GM21576 (cell line): ENCODE data around the gene PTRH2.
"Not testable (repeated sequence)": the region's sequence is repeated elsewhere in the genome, so short reads cannot be mapped to it uniquely, and the experiment has no call there.

Experiments
- ATAC-seq: cut with Tn5 transposase; IDR thresholded peaks from one replicate; pipeline ENCODE4 v1.9.1; 2021; ENCODE audit warnings: mild to moderate bottlenecking, moderate library complexity; ENCODE audit not compliant: unreplicated experiment

PTRH2 gene

DNA sequence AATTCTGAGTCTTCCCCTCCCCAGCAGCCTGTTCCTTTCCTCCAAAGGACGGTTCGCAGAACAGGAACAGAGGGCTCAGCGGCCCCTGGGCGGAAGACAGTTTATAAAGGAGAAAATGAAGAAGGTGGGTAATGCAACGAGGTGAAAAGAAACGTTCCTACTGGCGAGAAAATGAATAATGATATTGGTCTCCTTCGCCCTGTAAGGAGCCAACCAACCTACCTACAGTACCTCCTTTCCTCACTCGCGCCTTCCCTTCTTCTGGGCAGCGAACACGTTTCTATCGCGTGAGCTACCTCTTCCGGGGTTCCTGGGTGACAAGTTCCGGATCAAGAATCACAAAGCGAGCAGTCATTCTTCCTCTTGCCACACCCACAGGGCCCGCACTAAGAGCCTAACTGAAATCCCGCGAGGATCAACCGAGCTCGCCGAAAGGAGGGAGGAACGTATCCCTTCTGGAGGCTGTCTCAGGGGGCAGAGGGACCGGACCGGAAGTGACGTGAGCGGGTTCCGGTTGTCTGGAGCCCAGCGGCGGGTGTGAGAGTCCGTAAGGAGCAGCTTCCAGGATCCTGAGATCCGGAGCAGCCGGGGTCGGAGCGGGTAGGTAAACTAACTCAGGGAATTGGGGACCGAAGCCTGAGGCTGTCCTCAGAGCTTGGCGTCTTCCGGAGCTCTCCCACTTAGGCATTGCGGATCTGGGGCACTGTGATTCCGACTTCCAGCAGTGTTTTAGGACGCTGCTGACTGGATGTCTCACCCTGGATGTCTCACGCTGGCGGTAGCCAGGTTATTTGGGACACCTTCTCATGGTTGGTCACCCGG lies at the start of gene PTRH2, which contains the start of gene VMP1:
TSS of gene PTRH2 (minus strand) at position 282 of the 822 bp plus-strand sequence. CDS start 9,452 bp downstream, outside the sequence.
TSS of gene VMP1 (plus strand) at position 506 of the 822 bp plus-strand sequence. CDS start 23,793 bp downstream, outside the sequence.
- ATAC-seq = peak; percentile 96

DNA sequence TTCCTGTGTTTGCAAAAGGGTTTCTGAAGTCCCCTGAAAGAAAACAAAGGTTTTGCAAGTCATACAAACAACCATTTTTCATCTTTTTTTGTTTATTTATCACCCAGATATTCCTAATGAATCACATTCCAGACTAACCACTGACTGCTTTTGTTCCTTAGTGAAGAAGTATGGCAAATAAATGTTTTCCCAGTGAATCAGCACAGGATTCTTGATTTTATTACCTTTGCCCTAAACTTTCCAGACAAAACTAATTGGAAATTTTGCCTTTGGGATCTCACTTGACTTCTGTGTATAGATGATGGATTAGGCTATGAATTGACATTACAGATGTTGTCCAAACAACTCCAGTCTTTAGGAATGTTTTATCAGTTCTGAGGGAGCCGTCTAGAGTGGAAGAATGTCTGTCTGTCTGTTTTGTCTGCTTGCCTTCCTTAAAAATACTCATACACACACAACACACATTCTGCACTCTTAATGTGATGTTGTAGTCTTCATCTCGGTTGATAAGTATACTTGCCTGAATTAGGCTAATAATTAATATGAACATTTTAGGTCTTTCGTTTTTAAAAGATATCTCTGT lies 49.1 kb upstream of the PTRH2 start:
- no peak for ATAC-seq

DNA sequence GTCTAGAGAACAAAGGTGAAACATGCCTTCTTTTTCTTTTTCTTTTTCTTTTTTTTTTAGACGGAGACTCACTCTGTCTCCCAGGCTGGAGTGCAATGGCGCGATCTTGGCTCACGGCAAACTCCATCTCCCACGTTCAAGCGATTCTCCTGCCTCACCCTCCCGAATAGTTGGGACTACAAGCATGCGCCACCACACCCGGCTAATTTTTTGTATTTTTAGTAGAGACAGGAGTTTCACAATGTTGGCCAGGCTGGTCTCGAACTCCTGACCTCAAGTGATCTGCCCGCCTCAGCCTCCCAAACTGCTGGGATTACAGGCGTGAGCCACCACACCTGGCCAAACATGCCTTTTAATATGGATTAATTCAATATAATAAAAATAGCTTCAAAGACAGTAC lies 47.8 kb upstream of the PTRH2 start:
- ATAC-seq = not testable (repeated sequence)

DNA sequence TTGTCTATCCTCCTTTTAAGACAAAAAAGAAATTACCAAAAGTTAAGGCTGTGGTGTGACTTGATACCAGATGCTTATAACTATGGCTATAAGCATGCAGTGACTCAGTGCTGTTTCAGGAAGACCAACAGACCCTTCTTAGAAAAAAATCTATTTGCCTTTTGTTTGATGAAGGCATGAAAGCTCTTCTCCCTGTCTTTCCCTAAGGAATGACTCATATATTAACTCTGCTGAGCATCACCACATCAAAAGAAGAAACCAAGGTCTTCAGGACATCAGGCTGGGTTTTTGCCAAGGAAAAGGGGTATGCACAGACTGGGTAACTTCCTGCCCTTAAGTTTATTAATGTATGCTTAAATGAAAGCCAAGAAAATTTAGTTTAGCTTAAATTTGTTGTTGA lies 47.3 kb upstream of the PTRH2 start:
- ATAC-seq = no peak

DNA sequence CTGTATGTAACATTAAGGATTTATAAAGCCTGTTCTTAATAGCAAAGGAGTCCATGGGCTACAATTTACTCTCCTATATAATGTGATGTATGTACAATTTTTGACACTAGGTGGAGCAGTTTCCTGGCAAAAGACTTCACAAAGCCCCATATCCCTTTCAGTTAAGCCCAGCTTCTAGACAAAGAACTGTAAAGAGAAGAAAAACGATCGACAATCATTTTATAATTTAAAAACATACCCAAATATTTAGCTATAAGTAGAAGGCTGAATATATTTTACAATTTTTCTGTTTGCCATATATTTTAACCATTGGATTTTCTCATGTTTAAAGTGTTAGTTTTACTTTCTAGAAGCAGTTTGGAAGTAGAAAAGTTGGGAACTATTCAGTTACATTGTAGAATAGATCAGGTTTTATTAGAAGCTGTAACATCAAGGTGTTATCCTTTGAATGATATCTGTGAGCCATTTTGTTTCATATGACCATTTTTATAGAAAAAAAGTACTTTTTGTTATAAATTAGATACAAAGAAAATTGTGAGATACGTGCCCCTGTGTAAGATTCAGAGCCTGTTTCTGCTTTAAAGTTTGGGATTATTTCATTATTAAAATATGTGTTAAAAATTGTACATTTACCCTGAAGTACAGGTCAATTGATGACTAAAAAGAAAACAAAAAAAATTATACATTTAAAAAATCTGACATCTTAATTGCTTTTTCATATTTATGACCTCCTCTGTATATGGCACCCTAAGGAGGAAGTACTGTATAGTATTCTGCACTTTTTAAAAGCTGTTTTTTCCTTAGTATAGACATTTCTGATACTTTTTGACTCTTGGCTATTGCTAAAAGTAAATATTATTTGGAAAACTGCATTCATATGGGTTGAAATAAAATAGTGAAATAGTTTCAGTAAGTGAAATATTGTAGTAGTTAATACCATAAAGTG lies 46.6 kb upstream of the PTRH2 start:
- ATAC-seq = peak; percentile 55

DNA sequence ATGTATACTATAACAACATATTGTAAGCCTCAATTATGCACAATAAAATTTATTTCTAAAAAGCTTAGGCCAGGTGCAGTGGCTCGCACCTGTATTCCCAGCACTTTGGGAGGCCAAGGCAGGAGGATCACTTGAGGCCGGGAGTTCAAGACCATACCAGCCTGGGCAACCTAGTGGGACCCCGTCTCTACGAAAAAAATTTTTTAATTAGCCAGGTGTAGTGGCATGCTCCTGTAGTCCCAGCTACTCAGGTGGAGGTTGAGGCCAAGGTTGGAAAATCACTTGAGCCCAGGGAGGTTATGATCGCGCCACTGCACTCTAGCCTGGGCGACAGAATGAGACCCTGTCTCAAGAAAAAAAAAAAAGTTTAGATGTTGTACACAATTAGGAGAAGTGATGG lies 45.7 kb upstream of the PTRH2 start:
- no peak for ATAC-seq

DNA sequence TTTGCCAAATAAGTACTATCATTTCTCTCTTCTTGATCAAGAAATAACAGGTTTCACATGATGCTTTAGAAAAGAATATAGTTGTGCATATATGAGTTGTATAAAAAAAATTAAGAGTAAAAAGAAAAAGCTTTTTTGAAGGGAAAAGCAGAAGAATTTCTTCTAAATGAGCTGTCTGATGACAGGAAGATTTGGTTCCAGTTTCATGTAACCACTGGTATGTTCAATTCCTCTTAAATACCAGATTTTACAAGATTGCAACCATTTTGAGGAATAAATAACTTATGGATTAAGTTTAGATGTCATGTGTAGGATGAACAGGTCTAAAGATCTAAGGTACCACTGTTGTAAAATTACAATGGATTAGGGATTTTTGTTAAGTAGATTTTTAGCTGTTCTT lies 45.2 kb upstream of the PTRH2 start:
- no peak for ATAC-seq

DNA sequence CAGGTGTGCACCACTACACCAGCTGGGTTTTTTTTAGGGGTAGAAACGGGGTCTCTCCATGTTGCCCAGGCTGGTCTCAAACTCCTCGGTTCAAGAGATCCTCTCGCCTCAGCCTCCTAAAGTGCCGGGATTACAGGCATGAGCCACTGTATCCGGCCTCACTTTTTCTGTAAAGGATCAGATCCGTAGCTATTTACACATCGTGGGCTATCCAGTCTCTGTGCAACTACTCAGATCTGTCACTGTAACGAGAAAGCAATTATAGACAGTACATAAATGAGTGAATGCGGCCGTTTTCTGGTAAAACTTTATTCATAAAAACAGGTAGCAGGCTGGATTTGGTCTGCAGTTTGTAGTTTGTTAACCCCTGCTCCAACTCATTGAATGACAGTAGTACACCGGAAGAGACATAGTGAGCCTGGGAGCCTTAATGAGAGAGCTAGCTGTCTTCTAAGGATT lies 44.8 kb upstream of the PTRH2 start:
- no peak for ATAC-seq

DNA sequence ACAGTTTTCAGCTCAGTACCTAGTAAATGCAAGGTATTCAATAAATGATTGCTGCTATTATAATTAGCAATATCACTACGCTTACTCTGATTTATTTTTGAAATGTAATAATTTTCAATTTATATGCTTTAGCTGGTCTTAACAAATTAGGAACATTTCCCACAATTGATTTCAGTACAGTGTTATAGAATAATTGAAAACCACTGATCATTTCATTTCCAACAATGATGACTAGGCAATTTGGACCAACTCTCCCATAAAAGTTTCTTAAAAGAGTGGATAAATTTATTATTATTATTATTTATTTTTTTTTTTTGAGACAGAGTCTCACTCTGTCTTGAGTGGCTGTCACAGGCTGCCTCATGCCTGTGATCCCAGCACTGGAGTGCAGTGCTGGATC lies 41.4 kb upstream of the PTRH2 start:
- no peak for ATAC-seq

DNA sequence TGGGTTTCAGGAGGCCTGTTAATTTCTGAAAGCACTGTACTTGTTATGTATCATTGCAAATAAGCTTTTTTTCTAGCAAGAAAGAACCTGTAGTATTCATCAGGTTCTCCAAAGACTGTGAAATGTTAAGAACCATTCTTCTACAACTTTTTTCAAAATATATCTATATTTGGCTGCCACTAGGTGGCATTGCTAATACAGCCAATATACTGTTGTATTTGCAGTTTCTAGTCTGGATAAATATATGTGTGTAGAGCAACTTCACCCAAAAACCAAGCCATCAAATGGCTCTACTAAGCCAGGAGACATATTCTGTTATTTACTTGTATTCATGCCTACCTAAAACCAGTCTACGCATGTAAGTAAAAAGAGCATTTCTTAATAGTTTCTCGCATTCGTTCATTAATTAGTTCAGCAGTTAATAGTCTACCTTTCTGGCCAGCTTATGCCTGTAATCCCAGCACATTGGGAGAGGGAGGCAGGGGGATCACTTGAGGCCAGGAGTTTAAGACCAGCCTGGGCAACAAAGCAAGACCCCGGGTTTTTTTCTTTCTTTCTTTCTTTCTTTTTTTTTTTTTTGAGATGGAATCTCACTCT lies 39.7 kb upstream of the PTRH2 start:
- ATAC-seq = no peak

DNA sequence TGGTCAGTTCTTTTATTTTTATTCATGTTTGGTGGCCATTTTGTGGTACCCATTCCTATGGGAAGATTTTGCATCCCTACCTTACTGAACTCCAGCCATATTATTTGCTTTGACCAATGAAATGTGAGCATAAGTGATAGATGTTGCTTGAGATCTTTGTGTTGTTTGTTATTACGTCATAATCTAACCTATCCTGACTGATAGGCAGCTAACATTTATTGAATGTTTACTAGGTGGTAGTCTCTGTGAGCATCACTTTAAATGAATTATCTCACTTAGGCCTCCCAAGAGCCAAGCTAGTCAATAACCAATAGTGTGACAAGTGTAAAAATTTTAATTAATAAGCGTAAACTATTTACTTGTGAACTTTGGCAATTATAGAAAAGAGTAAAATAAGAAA lies 37.8 kb upstream of the PTRH2 start:
- no peak for ATAC-seq

DNA sequence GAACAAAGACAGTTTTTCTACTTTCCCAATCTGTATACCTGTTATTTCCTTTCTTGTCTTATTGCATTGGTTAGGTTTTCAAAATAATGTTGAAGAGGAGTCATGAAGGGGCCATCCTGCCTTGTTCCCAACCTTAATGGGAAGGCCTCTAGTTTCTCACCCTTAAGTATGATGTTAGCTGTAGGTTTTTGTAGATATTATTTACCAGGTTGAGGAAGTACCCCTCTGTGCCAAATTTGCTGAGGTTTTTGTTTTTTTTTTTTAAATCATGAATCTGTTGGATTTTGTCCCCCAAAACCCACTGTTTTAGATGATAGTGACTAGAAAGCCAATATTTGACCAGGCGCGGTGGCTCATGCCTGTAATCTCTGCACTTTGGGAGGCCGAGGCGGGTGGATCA lies 36.6 kb upstream of the PTRH2 start:
- ATAC-seq = no peak

DNA sequence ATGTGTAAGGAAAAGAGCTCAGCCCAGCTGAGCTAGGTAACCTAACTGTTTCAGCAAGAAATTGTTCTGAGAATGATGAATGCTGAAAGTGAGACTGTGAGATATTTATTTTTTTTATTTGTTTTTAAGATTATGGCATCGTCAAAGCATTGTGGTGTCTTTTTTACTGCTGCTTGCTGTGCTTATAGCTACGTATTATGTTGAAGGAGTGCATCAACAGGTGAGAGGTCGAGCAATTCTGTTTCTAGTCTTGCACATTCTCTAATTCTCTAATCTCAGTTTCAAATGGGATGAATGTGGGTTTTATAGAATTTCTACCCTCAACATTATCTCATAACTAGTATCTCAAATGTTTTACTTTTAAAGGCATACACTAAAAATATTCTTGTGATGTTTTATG lies 30.1 kb upstream of the PTRH2 start:
- ATAC-seq = no peak

DNA sequence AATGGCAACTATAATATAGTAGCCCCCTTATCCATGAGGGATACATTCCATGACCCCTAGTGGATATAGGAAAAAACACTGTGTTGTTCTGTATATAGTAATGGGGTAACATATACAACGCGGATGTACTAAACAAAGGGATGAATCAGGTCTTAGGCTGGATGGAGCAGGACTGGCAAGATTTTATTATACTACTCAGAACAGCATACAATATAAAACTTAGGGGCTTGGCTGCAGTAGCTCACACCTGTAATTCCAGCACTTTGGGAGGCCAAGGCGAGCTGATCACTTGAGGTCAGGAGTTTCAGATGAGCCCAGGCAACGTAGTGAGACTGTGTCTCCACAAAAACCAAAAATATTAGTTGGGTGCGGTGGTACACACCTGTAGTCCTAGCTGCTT lies 27.0 kb upstream of the PTRH2 start:
- ATAC-seq = no peak

DNA sequence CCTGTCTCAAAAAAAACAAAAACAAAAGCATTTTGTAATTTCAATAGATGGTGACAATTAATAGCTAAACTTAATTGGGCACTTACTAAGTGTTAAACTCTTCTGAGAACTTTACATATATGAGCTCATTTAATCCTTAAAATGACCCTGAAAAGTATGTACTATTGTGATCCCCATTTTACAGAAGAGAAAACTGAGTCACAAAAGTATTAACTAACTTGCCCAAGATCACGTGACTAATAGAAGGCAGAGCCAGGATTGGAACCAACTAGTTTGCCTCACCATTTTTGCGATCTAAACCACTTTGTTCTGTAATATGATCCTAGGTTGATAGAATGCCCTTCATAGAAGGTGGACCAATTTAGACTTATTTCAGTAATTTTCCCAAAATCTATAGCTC lies 26.5 kb upstream of the PTRH2 start:
- no peak for ATAC-seq

DNA sequence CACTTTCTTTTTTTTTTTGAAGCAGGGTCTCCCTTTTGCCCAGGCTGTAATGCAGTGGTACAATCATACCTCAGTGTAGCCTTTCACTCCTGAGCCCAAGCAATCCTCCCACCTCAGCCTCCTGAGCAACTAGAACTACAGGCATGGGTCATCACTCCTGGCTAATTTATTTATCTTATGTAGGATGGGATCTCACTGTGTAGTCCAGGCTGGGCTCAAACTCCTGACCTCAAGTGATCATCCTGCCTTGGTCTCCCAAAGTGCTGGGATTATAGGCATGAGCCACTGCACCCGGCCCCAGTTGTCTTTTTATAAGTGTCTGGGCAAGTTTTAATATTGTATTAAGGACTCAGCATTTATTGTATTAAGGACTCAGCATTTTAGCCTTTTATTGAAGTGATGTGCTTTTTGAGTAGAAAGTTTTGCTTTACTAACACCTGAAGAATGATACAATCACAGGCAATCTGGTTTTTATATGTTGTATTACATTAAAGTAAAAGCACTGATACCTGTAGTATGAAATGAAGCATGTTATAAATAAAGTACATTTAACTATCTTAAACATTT lies 23.1 kb upstream of the PTRH2 start:
- no peak for ATAC-seq

DNA sequence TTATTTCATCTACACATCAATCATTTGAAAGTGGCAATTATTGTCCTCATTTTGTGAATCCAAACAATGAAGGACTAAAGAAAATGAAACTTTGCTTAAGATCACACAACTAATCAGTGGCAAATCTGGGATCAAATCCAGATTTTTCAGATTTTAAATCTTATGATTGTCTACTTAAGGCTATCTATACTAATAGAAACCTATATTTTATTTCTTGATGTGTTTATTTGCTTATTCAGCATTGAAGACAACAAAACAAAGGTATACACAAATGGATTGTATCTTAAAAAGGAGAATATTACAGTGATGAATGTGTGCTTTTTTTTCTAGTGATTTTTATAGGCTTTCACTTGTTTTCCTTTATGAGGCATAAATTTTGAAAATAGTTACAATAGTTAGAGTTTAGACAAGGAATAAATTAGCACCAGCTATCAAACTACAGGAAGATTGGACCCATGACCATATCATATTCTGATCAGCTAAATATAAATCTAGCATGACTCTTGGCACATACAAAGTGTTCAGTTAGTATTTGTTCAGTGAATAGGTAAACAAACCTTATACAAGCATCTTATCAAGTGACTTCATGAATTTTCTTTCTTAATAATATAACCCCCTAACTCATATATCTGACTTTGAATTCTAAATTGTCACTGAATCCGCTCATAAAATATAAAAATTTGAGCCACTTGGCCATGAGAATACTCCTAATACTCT lies 20.7 kb upstream of the PTRH2 start:
- no peak for ATAC-seq

DNA sequence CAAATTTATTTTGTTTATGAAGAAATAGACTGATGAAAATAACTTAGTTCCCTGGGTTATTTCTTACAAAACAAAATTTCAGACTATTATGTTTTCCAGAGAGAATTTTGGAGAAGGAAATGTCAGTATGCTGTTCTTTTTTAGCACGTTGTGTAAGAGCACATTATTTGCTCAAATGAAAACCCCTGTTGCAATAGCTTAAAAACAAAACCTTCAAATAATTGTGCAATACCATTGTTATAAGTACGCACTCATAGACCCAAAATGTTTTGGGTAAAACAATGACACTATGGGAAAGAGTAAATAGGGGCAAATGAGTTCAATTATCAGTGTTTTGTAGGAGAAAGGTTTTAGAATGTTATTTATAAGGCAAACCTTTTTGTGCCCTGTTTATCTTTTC lies 18.5 kb upstream of the PTRH2 start:
- ATAC-seq = no peak

DNA sequence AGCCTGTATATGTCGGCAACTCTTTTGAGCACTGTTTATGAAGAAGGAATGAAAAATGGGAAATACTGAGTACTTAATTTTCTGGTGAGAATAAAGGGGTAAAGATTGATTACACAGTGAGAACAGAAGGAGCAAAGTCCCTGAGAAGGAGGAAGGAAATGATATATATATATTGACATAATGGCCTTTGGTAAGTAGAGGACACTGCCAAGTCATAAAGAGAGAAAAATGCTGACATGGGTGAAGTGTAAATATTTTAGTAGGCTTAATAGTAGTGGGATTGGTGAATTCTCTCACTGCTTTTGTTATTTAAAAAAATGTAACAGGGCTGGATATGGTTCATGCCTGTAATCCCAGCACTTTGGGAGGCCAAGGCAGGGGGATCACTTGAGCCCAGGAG lies 16.4 kb upstream of the PTRH2 start:
- ATAC-seq = no peak

DNA sequence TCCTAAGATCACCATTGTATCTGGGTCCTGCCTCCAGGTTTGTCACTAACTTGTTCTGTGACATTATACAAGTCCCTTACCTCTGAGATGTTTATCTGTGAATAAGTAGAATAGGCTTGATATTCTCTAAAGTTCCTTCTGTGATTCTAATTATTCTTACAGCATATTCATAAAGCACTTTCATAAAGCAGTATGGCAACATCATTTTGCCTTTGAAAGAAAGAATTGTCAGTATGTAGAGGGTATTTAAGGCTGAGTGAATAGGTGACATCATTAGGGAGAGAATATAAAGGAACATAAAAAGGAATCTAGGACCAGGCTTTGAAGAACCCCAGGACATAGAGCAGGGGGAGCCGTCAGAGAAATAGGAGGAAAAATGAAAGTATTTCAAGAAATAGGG lies 15.8 kb upstream of the PTRH2 start:
- no peak for ATAC-seq
